ENCODE results near the gene MYO1D. TPM values are rescaled to one million over a fixed set of nuclear protein-coding genes. Genes with fewer than 3 reads are reported as not detected.

The MYO1D gene
- total RNA-seq, 1 donor from 2014 or later, result 18.0 TPM

DNA sequence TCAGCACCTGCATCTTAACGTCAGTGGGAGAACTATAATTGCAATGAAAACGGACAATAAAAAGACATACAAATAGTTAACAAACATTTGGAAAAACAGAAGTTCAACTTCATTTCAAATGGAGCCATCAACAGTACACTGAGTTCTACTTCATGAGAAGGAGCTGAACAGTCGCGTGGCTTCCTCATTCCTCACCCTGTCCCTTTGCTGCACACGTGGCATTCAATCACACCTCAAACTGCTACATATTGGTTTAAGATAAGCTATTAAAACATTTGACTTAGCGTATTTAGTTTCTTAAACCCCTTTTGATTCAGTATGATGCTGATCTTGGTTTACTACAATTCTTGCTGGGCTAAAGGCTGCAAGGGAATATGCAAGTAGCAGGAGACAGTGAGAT, 313.3 kb downstream of the MYO1D start:
- Histone ChIP-seq H3K36me3 (ENCODE audit: insufficient read depth, low read length) (no peaks in the 10 kb centered on the region), H3K4me3 (ENCODE audit: insufficient read depth, low read depth, low read length) (no peak overlapping the region), H3K4me1 (ENCODE audit: insufficient read depth, low read length) (no peaks in the 10 kb centered on the region), H3K27me3 (ENCODE audit: insufficient read depth, low read length) (no peaks in the 10 kb centered on the region), H3K9ac (ENCODE audit: low read length) (no peak overlapping the region), H2AFZ (ENCODE audit: low read depth, low read length) (no peak overlapping the region), H3K9me3 (ENCODE audit: insufficient read depth, low read depth, low read length) (no peaks in the 10 kb centered on the region), H3K79me2 (ENCODE audit: insufficient read depth, low read length) (no peaks in the 10 kb centered on the region), H4K20me1 (ENCODE audit: insufficient read depth, low read length) (no peaks in the 10 kb centered on the region), H3K27ac (ENCODE audit: low read depth, low read length) (no peak overlapping the region), H3K4me2 (ENCODE audit: low read length) (no peak overlapping the region)
- H3K4me1 Mint-ChIP-seq (ENCODE audit: low read depth, unreplicated experiment), result peaks cover 3% of the 10 kb centered on the region
- no peak for DNase-seq (ENCODE audit: low read depth)
- H3K9me3 Mint-ChIP-seq (ENCODE audit: unreplicated experiment), result peaks cover 2% of the 10 kb centered on the region
- peak overlapping the region; percentile 41 for H3K27ac Mint-ChIP-seq (ENCODE audit: unreplicated experiment)
- no peak overlapping the region for H3K4me3 Mint-ChIP-seq (ENCODE audit: unreplicated experiment)
- FAIRE-seq, result no peak
- no peak for TF ChIP-seq EZH2 (IDR thresholded peaks at IDR 0.05; ENCODE audit: insufficient read depth, low read length)
- TF ChIP-seq, protein P1, sequence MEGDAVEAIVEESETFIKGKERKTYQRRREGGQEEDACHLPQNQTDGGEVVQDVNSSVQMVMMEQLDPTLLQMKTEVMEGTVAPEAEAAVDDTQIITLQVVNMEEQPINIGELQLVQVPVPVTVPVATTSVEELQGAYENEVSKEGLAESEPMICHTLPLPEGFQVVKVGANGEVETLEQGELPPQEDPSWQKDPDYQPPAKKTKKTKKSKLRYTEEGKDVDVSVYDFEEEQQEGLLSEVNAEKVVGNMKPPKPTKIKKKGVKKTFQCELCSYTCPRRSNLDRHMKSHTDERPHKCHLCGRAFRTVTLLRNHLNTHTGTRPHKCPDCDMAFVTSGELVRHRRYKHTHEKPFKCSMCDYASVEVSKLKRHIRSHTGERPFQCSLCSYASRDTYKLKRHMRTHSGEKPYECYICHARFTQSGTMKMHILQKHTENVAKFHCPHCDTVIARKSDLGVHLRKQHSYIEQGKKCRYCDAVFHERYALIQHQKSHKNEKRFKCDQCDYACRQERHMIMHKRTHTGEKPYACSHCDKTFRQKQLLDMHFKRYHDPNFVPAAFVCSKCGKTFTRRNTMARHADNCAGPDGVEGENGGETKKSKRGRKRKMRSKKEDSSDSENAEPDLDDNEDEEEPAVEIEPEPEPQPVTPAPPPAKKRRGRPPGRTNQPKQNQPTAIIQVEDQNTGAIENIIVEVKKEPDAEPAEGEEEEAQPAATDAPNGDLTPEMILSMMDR (IDR thresholded peaks at IDR 0.05; ENCODE audit: insufficient read depth, low read depth, low read length), result no peak
- H3K27me3 Mint-ChIP-seq (ENCODE audit: low read depth, unreplicated experiment), result no peaks in the 10 kb centered on the region
- H3K36me3 Mint-ChIP-seq (ENCODE audit: low read depth, unreplicated experiment), result peaks cover 5% of the 10 kb centered on the region

DNA sequence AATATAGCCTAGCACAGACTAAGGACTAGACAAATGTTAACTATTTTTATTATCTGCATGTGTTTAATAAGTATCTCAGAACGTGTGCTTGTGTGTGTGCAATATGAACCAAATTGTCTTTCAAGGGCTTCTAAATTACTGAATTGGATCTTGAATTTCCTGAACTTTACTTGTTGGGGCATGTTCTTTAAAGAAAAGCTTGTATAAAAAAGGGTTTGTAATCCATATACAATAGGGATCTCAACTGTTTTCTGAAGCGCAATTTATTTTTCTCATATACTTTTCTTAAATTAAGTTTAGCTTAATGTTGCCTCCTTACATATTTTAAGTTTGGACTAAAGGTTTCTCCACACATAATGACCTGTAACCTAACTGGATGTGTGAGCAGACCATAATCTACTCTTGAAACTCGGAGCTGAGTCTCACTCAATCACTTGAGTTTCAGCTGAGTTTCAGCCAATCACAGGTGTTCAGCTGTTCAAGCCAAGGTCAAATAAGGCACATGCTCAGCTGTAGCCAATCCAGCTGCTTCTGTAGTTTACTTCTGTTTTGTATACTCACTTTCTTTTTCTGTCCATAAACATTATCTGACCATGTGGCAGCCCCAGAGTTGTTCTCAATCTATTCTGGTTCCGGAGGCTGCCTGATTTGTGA, 317.8 kb downstream of the MYO1D start:
- H3K9me3 Mint-ChIP-seq (ENCODE audit: unreplicated experiment), result no peaks in the 10 kb centered on the region

More for the DNA sequence above, 317.8 kb downstream of the MYO1D start:
- Histone ChIP-seq H3K4me2 (ENCODE audit: low read length) (no peak overlapping the region), H4K20me1 (ENCODE audit: insufficient read depth, low read length) (no peaks in the 10 kb centered on the region), H3K4me3 (ENCODE audit: insufficient read depth, low read depth, low read length) (no peak overlapping the region), H2AFZ (ENCODE audit: low read depth, low read length) (no peak overlapping the region), H3K4me1 (ENCODE audit: insufficient read depth, low read length) (no peaks in the 10 kb centered on the region), H3K79me2 (ENCODE audit: insufficient read depth, low read length) (no peaks in the 10 kb centered on the region), H3K27ac (ENCODE audit: low read depth, low read length) (no peak overlapping the region), H3K27me3 (ENCODE audit: insufficient read depth, low read length) (no peaks in the 10 kb centered on the region), H3K9ac (ENCODE audit: low read length) (no peak overlapping the region), H3K9me3 (ENCODE audit: insufficient read depth, low read depth, low read length) (no peaks in the 10 kb centered on the region), H3K36me3 (ENCODE audit: insufficient read depth, low read length) (no peaks in the 10 kb centered on the region)
- DNase-seq (ENCODE audit: low read depth) (no peak), FAIRE-seq (no peak)
- TF ChIP-seq, protein P1 (IDR thresholded peaks at IDR 0.05; ENCODE audit: insufficient read depth, low read depth, low read length), result no peak
- no peak for TF ChIP-seq EZH2 (IDR thresholded peaks at IDR 0.05; ENCODE audit: insufficient read depth, low read length)
- Mint-ChIP-seq H3K27ac (ENCODE audit: unreplicated experiment) (no peak overlapping the region), H3K36me3 (ENCODE audit: low read depth, unreplicated experiment) (no peaks in the 10 kb centered on the region), H3K4me3 (ENCODE audit: unreplicated experiment) (no peak overlapping the region), H3K27me3 (ENCODE audit: low read depth, unreplicated experiment) (peaks cover 2% of the 10 kb centered on the region), H3K4me1 (ENCODE audit: low read depth, unreplicated experiment) (peaks cover 1% of the 10 kb centered on the region)
